ENCODE results near the gene INF2. TPM values are rescaled to one million over a fixed set of nuclear protein-coding genes. Genes with fewer than 3 reads are reported as not detected.
A peak's percentile ranks its signal among the peaks of the same experiment; 100 is the strongest.
"Not testable (repeated sequence)": the region's sequence is repeated elsewhere in the genome, so short reads cannot be mapped to it uniquely, and the experiment has no call there.

Gene INF2
- total RNA-seq, 1 donor from 2014 or later = 86.6 TPM

DNA sequence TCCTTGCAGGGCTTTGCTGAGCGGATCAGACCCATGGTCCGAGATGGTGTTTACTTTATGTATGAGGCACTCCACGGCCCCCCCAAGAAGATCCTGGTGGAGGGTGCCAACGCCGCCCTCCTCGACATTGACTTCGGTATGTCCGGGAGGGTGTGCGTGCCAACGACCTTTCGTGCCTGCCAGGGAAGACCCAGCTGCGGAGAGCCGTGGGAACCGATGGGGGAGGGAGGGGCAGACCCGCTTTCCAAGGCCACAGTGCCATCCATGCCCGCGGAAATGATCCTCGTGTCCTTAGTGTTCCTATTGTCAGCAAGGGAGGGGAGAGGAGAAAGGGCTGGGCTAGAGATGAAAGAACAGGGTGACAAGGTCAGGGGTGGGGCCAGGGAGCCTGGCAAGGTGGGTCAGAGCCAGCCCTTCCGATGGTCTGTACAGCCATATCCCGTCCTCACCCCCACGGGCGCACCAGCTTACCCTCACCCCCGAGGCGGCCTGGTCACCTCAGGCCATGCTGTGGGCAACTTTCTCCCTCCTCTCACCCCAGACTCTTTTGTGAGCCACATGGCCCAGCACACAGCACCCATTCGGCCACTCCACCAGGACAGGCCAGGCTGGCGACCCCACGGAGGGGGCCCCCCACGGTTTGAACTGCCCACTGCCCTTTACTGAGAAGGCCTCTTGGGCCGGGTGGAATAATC lies 51.8 kb downstream of the INF2 start:
- no peaks in the 10 kb centered on the region for H3K36me3 Mint-ChIP-seq (ENCODE audit: low read depth)
- H3K27ac Mint-ChIP-seq = no peak overlapping the region
- H3K4me1 Mint-ChIP-seq (ENCODE audit: low read depth) = no peaks in the 10 kb centered on the region
- no peaks in the 10 kb centered on the region for H3K9me3 Mint-ChIP-seq
- intact Hi-C loops (cut with micrococcal nuclease) = no loop called here
- H3K4me3 Mint-ChIP-seq = no peak overlapping the region
- no peak for DNase-seq (ENCODE audit: low spot score)
- H3K27me3 Mint-ChIP-seq (ENCODE audit: insufficient read depth) = no peaks in the 10 kb centered on the region

DNA sequence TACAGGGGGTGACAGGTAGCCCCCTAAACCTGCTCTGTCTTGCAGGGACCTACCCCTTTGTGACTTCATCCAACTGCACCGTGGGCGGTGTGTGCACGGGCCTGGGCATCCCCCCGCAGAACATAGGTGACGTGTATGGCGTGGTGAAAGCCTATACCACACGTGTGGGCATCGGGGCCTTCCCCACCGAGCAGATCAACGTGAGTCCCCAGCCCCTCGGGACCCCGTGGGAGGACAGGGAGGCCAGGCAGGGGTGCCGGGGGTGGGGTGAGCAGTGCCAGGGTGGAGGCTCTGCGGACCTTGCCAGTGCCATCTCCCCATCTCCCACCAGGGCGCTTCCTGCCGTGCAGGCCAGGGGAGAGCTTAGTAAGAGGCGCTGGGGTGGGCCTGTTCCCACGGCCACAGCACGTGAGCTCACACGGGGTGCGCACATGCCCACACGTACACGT lies 52.4 kb downstream of the INF2 start:
- Mint-ChIP-seq H3K4me3 (no peak overlapping the region), H3K27ac (no peak overlapping the region), H3K9me3 (no peaks in the 10 kb centered on the region), H3K27me3 (ENCODE audit: insufficient read depth) (no peaks in the 10 kb centered on the region), H3K4me1 (ENCODE audit: low read depth) (no peaks in the 10 kb centered on the region), H3K36me3 (ENCODE audit: low read depth) (no peaks in the 10 kb centered on the region)
- intact Hi-C loops (cut with micrococcal nuclease) = no loop called here
- no peak for DNase-seq (ENCODE audit: low spot score)

DNA sequence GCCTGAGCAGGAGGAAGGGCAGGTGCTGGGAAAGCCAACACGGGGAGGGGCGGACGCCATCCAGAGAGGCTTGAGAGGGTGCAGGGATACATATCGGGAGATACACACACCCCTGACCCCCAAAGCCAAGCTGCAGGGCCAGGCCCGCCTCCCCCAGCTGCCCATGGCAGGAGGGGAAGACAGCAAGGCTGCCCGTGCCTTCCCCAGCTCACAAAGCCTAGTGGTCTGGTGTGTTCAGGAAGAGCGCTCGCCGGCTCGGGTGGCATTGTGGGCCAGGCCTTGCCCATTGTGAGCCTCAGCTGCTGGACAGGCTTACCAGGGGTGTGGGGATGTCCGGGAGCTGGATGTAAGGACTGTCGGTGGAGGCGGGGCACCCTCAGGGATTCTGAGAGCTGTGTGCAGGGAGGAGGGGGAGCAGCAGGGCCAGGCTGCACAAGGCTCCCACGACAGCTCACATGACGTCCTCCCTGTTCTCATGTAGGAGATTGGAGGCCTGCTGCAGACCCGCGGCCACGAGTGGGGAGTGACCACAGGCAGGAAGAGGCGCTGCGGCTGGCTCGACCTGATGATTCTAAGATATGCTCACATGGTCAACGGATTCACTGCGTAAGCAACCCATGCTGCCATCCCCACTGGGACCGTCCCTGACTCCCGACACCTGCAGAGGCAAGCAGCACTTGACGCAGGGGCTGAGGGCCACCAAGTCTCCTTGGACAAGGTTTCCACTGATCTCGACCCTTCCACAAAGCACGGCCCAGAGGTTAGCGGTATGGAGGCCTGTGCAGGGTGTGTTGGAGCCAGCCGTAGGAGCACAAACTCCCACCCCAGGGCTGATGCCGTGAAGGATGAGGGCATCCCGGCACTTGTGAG lies 53.4 kb downstream of the INF2 start:
- DNase-seq (ENCODE audit: low spot score) = no peak
- intact Hi-C loops (cut with micrococcal nuclease) = no loop called here
- Mint-ChIP-seq H3K9me3 (no peaks in the 10 kb centered on the region), H3K36me3 (ENCODE audit: low read depth) (no peaks in the 10 kb centered on the region), H3K27me3 (ENCODE audit: insufficient read depth) (no peaks in the 10 kb centered on the region), H3K4me1 (ENCODE audit: low read depth) (no peaks in the 10 kb centered on the region), H3K4me3 (no peak overlapping the region), H3K27ac (no peak overlapping the region)

DNA sequence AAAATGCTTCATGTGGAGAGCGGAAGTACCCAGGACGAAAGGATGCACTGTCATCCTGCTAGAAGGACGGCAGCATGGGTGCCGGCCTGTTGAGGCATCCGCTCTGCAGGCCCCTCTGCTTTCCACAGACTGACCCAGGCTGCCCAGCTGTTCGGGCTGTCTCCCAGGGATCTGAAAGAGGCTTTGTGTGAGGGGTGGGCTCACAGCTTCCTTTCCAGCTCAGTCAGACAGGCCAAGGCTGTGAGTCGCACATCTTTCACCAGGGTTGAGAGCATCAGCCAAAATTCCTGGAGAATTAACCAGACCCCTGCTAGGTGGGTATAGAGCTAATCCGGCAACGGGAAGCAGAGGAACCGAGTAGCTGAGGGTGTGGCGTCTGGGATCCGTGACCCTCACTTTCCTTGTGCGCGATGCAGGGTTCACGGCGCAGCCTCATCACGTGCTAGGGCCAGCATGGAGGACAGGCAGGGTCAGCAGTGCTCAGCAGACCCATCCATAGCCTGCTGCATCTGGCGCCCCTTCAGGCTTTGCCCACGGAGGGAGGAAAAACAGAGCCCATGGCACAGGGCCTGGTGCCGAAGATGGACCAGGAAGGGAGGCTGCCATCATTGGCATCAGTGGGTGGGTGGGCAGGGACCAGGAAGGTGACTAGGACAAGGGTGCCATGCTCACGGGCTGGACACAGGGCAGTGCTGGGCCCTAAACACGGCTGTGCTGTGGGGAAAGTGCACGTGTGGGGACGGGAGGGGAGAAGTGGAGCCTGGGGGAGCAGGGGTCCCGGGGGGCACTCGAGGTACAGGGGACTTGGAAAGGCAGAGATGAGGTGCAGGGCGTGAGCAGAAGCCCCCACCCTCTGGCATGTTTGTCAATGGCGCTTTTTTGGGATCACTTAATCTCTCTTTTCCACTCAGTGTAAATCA lies 54.3 kb downstream of the INF2 start:
- Mint-ChIP-seq H3K36me3 (ENCODE audit: low read depth) (no peaks in the 10 kb centered on the region), H3K4me3 (no peak overlapping the region), H3K27me3 (ENCODE audit: insufficient read depth) (no peaks in the 10 kb centered on the region), H3K4me1 (ENCODE audit: low read depth) (no peaks in the 10 kb centered on the region), H3K9me3 (no peaks in the 10 kb centered on the region), H3K27ac (no peak overlapping the region)
- intact Hi-C loops (cut with micrococcal nuclease) = no loop called here
- no peak for DNase-seq (ENCODE audit: low spot score)

DNA sequence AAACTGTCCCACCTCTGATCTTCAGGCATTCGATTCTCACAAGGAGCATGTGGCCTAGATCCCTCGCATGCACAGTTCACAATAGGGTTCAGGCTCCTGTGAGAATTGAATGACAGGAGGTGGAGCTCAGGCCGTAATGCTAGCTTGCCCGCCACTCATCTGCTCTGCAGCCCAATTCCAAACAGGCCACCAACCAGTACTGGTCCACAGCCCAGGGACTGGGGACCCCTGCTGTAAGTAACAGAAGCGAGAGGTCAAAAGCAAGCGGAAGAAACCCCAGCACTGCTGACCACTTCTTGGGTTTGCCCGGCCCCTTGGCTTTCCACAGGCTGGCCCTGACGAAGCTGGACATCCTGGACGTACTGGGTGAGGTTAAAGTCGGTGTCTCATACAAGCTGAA lies 55.1 kb downstream of the INF2 start:
- intact Hi-C loops (cut with micrococcal nuclease) = no loop called here
- Mint-ChIP-seq H3K27ac (no peak overlapping the region), H3K4me3 (no peak overlapping the region), H3K4me1 (ENCODE audit: low read depth) (no peaks in the 10 kb centered on the region), H3K36me3 (ENCODE audit: low read depth) (no peaks in the 10 kb centered on the region), H3K9me3 (no peaks in the 10 kb centered on the region), H3K27me3 (ENCODE audit: insufficient read depth) (no peaks in the 10 kb centered on the region)
- no peak for DNase-seq (ENCODE audit: low spot score)

DNA sequence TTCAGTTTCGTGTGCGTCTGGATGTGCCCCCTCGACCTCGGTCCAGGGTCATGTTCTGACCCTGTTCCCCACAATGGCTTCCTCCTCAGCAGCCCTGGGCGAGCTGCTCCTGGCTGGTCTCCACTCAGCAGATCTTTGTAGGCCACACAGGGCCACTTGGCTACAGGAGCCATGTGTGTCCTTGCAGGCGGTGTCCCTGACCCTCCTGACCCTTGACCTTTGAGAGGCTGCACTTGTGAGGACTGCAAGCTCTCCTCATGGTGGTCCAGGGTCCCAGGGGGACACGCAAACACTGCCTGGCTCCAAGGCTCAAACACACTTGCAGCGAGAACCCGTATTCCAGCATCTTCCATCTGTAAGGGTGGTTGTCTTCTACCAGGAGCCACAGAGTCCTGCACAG lies 56.0 kb downstream of the INF2 start:
- no peaks in the 10 kb centered on the region for H3K9me3 Mint-ChIP-seq
- H3K27ac Mint-ChIP-seq = no peak overlapping the region
- no peak overlapping the region for H3K4me3 Mint-ChIP-seq

DNA sequence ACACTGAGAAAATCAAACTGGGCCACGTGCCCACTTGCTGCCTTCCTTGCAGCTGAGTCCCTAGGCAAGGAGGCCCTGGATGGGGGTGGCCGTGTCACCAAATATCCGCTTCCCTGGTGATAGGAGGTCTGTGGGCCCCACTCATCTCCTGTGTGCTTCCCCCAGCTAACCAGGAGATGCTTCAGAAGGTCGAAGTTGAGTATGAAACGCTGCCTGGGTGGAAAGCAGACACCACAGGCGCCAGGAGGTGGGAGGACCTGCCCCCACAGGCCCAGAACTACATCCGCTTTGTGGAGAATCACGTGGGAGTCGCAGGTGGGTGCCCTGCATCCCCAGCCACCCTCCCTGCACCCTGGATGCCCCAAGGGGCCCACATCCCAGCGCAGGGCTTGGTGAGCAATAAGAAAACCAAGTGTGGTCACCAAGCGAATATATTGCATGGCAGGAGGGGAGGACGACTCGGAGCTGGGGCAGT lies 56.7 kb downstream of the INF2 start:
- Mint-ChIP-seq H3K36me3 (ENCODE audit: low read depth) (no peaks in the 10 kb centered on the region), H3K27me3 (ENCODE audit: insufficient read depth) (peaks cover 2% of the 10 kb centered on the region), H3K4me3 (no peak overlapping the region), H3K4me1 (ENCODE audit: low read depth) (no peaks in the 10 kb centered on the region), H3K9me3 (no peaks in the 10 kb centered on the region), H3K27ac (no peak overlapping the region)
- no peak for DNase-seq (ENCODE audit: low spot score)
- intact Hi-C loops (cut with micrococcal nuclease) = no loop called here

More for the DNA sequence above, 56.0 kb downstream of the INF2 start:
- intact Hi-C loops (cut with micrococcal nuclease) = no loop called here
- peaks cover 2% of the 10 kb centered on the region for H3K27me3 Mint-ChIP-seq (ENCODE audit: insufficient read depth)
- no peaks in the 10 kb centered on the region for H3K4me1 Mint-ChIP-seq (ENCODE audit: low read depth)
- DNase-seq (ENCODE audit: low spot score) = no peak
- no peaks in the 10 kb centered on the region for H3K36me3 Mint-ChIP-seq (ENCODE audit: low read depth)

DNA sequence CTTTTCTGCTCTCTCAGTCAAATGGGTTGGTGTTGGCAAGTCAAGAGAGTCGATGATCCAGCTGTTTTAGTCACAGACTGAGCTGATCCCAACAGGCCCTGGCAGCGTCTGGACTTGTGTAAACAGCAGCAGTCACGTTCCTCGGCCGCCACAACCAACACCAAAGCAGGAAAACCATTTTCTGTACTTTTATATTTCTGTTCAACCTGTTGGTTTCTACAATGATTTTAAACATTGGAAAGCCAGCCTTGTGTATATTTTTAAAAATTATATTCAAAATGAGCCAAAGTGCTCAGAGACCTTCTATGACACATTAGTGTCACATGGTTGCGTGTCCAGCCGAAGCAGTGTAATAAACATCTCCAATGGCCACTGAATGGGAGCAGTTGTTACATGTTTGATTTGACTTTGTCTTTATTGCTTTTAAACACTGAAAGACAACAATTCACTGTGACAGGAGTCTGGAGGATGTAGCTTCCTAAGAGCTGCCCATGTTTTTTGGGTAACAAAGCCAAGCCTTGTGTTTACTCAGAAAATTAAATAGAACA lies 57.6 kb downstream of the INF2 start:
- Mint-ChIP-seq H3K4me1 (ENCODE audit: low read depth) (no peaks in the 10 kb centered on the region), H3K9me3 (no peaks in the 10 kb centered on the region), H3K27ac (no peak overlapping the region), H3K4me3 (no peak overlapping the region), H3K36me3 (ENCODE audit: low read depth) (no peaks in the 10 kb centered on the region), H3K27me3 (ENCODE audit: insufficient read depth) (peaks cover 2% of the 10 kb centered on the region)
- no peak for DNase-seq (ENCODE audit: low spot score)
- intact Hi-C loops (cut with micrococcal nuclease) = no loop called here

DNA sequence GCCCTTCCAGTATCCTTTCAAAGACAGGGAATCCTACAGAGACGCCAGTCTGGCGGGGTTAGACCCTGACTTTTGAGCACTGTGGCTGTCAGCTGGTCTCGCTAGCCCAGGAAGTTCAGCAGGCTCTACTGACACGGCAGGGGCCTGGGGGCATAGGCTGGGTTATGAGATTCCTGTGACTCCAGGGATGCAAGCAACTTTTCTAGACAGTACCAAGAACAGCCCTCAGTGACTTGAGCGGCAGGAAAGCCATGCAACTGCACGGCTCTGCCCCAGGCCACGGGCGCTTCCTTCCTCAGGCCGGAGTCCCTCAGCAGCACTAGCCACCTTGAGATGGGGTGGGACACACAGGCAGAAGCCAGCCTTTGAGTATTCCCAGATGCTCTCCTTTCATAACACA lies 58.5 kb downstream of the INF2 start:
- Mint-ChIP-seq H3K27ac (no peak overlapping the region), H3K36me3 (ENCODE audit: low read depth) (peaks cover under 1% of the 10 kb centered on the region), H3K9me3 (no peaks in the 10 kb centered on the region), H3K4me1 (ENCODE audit: low read depth) (no peaks in the 10 kb centered on the region), H3K4me3 (no peak overlapping the region), H3K27me3 (ENCODE audit: insufficient read depth) (peaks cover 2% of the 10 kb centered on the region)
- no peak for DNase-seq (ENCODE audit: low spot score)
- intact Hi-C loops (cut with micrococcal nuclease) = no loop called here

DNA sequence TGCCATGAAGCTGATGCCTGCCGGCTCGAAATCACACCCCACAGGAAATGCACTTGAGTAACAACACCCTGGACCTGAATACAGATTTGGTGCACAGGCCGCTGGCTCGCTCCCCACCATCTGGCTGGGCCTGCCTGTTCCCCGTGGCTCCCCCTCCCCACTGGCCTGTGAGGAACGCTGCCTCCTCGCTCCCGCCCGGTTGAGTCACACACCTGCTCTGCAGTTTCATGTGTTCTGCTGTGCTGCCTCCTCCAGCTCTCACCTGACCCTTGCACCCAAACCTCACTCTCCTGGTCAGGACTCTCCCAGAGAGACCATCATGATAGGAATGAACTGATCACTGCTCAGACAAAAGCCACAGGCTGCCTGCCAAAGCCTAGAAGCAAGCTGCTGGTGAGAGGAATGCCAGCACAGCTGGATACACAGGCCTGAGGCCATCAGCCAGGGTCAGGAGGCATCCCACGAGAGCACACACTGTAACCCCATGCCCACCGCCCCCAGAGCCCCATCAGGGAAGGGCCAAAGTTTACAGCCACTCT lies 59.8 kb downstream of the INF2 start:
- Mint-ChIP-seq H3K4me1 (ENCODE audit: low read depth) (peaks cover 7% of the 10 kb centered on the region), H3K4me3 (no peak overlapping the region), H3K9me3 (no peaks in the 10 kb centered on the region), H3K27ac (no peak overlapping the region), H3K36me3 (ENCODE audit: low read depth) (peaks cover 3% of the 10 kb centered on the region), H3K27me3 (ENCODE audit: insufficient read depth) (peaks cover 2% of the 10 kb centered on the region)
- DNase-seq (ENCODE audit: low spot score) = no peak
- intact Hi-C loops (cut with micrococcal nuclease) = no loop called here

DNA sequence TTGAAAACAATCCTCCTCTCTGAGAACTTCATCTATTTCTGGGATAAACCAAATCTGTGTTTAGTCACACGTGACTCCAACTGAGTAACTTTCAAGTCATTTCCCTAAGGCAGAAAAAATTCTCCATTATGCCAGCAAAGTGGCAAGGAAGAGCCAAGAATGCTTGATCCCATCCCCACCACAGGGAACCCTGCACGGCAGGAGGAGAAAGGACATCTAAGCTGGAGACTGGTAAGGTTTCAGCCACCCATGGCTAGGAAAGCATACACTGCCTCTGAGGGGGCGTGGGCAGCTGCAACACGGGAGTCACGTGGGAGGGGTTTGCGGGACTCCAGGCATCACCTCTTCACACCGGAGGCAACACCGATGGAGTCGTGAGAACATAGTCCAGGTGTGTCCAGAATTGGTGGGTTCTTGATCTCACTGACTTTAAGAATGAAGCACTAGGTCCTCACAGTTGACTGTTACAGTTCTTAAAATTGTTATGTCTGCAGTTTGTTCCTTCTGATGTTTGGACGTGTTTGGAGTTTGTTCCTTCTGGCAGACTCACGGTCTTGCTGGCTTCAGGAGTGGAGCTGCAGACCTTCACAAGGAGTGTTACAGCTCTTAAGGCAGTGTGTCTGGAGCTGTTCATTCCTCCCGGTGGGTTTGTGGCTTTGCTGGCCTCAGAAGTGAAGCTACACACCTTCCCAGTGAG lies 60.8 kb downstream of the INF2 start:
- H3K4me3 Mint-ChIP-seq = no peak overlapping the region
- intact Hi-C loops (cut with micrococcal nuclease) = no loop called here
- H3K4me1 Mint-ChIP-seq (ENCODE audit: low read depth) = peaks cover 17% of the 10 kb centered on the region
- no peak overlapping the region for H3K27ac Mint-ChIP-seq
- DNase-seq (ENCODE audit: low spot score) = no peak
- no peaks in the 10 kb centered on the region for H3K9me3 Mint-ChIP-seq
- peaks cover 2% of the 10 kb centered on the region for H3K27me3 Mint-ChIP-seq (ENCODE audit: insufficient read depth)
- H3K36me3 Mint-ChIP-seq (ENCODE audit: low read depth) = peaks cover 3% of the 10 kb centered on the region

DNA sequence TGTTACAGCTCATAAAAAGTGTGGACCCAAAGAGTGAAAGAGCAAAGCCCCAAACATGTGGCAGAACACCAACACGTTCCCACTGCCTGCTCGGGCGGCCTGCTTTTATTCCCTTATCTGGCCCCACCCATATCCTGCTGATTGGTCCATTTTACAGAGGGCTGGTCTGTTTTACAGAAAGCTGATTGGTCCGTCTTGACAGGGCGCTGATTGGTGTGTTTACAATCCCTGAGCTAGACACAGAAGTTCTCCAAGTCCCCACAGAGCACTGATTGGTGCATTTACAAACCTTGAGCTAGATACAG lies 61.3 kb downstream of the INF2 start:
- DNase-seq (ENCODE audit: low spot score); intact Hi-C loops (cut with micrococcal nuclease); H3K9me3 Mint-ChIP-seq; H3K36me3 Mint-ChIP-seq (ENCODE audit: low read depth); H3K27ac Mint-ChIP-seq; H3K27me3 Mint-ChIP-seq (ENCODE audit: insufficient read depth): not testable (repeated sequence)
- H3K4me1 Mint-ChIP-seq (ENCODE audit: low read depth) = peaks cover 18% of the 10 kb centered on the region
- H3K4me3 Mint-ChIP-seq = peak overlapping the region; percentile 47
